Mucosa of stomach (tissue), 1 donor: ENCODE measurements around the gene DNPEP.

Experiments
- H3K27me3 ChIP-seq: one replicate; pipeline ENCODE4 v1.7.0; 2013; ENCODE audit warnings: mild to moderate bottlenecking, low read length; ENCODE audit not compliant: control insufficient read depth, insufficient read depth
- H3K36me3 ChIP-seq: one replicate; pipeline ENCODE4 v1.7.0; 2013; ENCODE audit warnings: low read length; ENCODE audit not compliant: control insufficient read depth, insufficient read depth
- H3K4me1 ChIP-seq: one replicate; pipeline ENCODE4 v1.7.0; 2013; ENCODE audit warnings: mild to moderate bottlenecking, low read length; ENCODE audit not compliant: control insufficient read depth, insufficient read depth
- H3K4me3 ChIP-seq: one replicate; pipeline ENCODE4 v1.7.0; 2013; ENCODE audit warnings: low read length
- H3K9ac ChIP-seq: one replicate; pipeline ENCODE4 v1.7.0; 2013; ENCODE audit warnings: mild to moderate bottlenecking, low read length, moderate library complexity
- H3K9me3 ChIP-seq: one replicate; pipeline ENCODE4 v1.7.0; 2013; ENCODE audit warnings: mild to moderate bottlenecking, low read length, moderate library complexity; ENCODE audit not compliant: control insufficient read depth
- donor health status: Pancreatic carcinoma.

DNPEP gene

DNA sequence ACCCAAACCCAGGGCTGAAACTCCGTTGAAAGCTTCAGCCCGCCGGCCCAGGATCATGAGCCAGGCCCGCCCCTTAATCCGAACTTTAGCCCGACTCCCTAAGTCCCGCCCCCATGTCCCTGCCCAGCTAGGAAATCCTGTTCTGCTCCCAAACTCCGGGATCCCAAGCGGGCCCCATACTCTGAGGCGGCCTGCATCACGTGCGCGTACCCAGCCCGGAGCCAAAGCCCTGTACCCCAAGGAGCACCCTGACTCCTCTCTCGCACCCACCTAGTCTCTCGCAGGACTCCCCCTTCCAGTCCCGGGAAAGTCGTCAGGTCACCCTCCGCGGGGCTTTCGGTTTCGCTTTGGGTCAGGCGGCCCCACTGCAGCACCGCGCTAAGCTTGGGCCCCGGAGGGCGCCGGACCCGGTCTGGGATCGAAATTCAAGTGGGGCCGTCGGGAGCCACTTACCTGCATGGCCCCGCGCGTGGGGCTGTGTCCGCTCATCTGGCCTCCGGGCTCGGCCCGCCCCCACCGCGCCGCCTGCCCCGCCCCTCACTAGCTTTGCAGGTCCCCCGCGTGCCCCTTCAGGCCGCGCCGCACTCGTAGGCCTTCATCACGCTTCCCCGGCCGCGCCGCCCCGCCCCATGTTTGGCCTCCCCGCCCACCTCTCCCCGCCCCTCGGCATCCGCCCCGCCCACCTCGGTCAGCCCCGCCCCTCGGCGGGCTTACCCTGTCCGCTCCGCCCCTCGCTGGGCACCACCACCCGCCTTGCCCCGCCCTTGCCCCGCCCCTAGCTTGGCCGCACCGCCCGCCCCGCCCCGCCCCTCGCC lies at the start of gene DNPEP:
DNPEP (minus strand) TSS at position 607 of the 815 bp plus-strand sequence; CDS start at position 489, 118 bp downstream.
- no peaks in the 10 kb centered on the region for H3K27me3 ChIP-seq
- H3K36me3 ChIP-seq, result peaks cover 15% of the 10 kb centered on the region
- H3K9ac ChIP-seq, result peak within 1 kb of the TSS; percentile 86
- peak within 1 kb of the TSS; percentile 67 for H3K4me3 ChIP-seq
- peaks cover 23% of the 10 kb centered on the region for H3K4me1 ChIP-seq
- H3K9me3 ChIP-seq, result no peaks in the 10 kb centered on the region

DNA sequence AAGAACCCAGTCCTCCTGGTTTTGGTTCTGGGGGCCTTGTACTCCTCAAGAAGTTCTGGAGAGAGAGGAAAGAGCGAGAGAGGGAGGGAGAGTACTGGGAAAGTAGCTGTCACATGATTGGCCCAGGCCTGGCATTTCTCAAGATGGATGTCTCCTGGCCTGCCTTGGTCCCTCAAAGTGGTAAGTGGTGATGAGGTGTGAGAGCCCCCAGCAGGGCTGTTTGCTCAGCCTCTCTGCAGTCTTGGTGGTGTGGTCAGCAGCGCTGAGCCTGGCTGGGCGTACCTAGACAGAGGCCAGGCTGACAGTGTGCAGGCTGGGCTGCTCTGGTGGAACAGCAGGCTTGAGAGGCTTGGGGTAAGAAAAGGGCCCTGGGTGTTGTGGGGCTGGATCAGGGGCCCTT lies 49.4 kb upstream of the DNPEP start:
- Histone ChIP-seq H3K4me3 (no peak overlapping the region), H3K9me3 (no peaks in the 10 kb centered on the region), H3K27me3 (peaks cover 59% of the 10 kb centered on the region), H3K9ac (no peak overlapping the region), H3K4me1 (peaks cover 9% of the 10 kb centered on the region), H3K36me3 (no peaks in the 10 kb centered on the region)

DNA sequence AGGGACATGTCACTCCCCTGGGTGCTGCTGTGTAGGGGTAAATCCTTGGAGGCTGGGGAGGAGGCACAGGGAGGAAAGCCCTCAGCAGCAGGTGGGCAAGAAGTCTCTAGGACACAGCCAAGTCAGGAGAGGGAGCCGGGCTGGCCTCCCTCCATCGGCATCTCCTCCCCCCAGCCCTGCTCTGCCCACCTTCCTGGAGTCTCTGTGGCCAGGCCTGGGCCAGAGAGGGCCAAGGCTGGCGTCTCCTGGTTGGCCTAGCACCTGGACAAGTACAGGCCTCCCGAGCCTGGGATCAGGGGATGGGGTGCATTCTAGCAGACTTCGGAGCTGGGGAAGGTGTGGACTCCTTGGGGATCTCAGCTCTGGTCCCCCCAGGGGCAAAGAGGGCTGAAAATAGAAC lies 48.8 kb upstream of the DNPEP start:
- no peak overlapping the region for H3K9ac ChIP-seq
- H3K4me1 ChIP-seq, result peaks cover 8% of the 10 kb centered on the region

DNA sequence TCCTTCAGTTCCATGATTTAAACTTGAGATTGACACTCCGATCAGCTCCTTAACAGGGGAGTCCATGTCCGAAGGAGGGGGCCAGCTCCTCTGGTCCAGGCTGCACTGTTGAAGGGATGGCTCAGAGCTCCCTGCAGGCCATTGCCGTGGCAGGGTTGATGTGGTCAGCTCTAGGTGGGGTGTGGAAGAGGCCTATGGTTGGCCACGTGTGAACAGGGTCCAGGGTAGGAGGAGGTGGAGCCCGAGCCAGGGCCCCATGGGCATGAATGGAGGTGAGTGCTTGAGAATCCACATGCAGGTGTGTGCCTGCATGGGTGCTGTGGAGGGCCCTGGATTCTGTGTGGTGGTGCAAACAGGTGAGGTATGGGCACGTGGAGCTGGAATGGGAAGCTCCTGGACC lies 48.0 kb upstream of the DNPEP start:
- Histone ChIP-seq H3K27me3 (peaks cover 48% of the 10 kb centered on the region), H3K4me1 (peaks cover 5% of the 10 kb centered on the region), H3K36me3 (no peaks in the 10 kb centered on the region), H3K4me3 (no peak overlapping the region), H3K9ac (no peak overlapping the region), H3K9me3 (no peaks in the 10 kb centered on the region)

More for the DNA sequence above, 48.8 kb upstream of the DNPEP start:
- no peak overlapping the region for H3K4me3 ChIP-seq
- H3K9me3 ChIP-seq, result no peaks in the 10 kb centered on the region
- H3K36me3 ChIP-seq, result no peaks in the 10 kb centered on the region
- H3K27me3 ChIP-seq, result peaks cover 56% of the 10 kb centered on the region

DNA sequence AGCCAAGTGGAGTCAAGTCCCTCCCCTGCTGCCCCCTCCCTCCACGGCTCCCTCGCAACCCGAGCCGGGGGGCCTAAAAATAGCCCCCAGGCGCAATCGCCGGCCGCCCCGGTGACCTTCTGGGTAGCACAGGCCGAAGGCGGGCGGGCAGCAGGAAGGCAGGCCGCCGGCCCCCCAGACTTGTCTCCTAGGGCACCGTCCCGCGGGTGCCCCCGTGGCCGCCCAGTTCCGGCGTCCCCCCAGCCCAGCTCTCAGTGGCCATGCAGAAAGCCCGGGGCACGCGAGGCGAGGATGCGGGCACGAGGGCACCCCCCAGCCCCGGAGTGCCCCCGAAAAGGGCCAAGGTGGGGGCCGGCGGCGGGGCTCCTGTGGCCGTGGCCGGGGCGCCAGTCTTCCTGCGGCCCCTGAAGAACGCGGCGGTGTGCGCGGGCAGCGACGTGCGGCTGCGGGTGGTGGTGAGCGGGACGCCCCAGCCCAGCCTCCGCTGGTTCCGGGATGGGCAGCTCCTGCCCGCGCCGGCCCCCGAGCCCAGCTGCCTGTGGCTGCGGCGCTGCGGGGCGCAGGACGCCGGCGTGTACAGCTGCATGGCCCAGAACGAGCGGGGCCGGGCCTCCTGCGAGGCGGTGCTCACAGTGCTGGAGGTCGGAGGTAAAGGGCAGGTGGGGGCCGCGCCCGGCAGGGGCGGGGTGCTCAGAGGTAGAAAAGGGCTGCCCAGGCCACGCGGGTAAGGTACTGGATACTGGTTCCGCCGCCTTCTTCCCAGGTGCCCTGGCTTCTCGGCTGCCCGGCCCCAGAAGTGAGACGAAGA lies 47.2 kb upstream of the DNPEP start, which contains the start of gene SPEG:
SPEG (plus strand) TSS at position 126 of the 808 bp plus-strand sequence; CDS start at position 261, 135 bp downstream.
- Histone ChIP-seq H3K36me3 (no peaks in the 10 kb centered on the region), H3K4me1 (peaks cover 5% of the 10 kb centered on the region), H3K4me3 (no peak within 1 kb of the TSS), H3K9ac (no peak within 1 kb of the TSS), H3K9me3 (no peaks in the 10 kb centered on the region), H3K27me3 (peaks cover 45% of the 10 kb centered on the region)

DNA sequence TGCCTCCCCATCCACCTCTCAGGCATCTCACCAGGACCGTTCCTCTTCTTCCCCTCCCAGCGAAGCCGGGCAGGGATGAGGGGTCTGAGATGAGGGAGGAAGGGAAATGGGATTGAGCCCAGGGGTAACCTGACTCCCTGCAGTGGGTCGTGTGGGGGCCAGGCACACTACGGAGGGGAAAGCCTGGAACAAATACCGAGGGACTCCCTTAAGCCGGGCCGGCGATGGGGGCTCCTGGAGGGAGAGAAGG lies 46.7 kb upstream of the DNPEP start:
- Histone ChIP-seq H3K4me3 (no peak overlapping the region), H3K36me3 (no peaks in the 10 kb centered on the region), H3K4me1 (peaks cover 5% of the 10 kb centered on the region), H3K9me3 (no peaks in the 10 kb centered on the region), H3K27me3 (peaks cover 44% of the 10 kb centered on the region), H3K9ac (no peak overlapping the region)

DNA sequence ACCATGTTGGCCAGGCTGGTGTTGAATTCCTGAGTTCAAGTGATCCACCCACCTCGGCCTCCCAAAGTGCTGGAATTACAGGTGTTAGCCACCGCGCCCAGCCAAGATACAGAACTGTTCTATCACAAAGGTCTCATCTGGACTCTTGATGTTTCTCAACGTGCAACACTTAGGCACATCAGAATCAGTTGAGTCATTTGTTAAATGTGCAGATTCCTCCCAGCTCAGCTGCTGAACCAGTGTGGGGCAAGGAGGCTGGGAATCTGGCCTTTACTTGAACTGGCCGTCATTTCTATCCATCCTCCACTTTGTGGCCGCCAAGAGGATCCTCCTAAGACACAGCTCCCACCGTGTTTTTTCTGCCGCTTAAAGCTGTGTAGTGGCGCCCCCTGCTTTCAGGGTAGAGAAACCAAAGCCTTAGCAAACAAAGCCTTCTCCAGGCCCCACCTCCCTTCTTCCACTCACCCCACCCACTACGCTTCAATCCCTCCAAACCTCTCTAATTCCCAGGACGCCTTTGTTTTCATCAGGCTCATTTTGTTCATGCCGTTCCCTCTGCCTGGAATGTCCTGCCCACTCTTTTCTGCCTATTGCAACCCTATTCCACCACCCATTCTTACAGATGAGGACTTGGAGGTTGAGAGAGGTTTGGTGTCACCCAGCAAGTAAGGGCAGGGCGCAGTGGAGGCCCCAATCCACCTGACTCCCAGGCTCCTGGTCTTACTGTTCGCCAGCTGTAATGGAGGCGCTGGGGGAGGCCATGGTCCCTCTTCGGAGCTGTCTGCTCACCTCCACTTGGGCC lies 46.2 kb upstream of the DNPEP start:
- Histone ChIP-seq H3K4me1 (peaks cover 5% of the 10 kb centered on the region), H3K4me3 (no peak overlapping the region), H3K9me3 (no peaks in the 10 kb centered on the region), H3K27me3 (peaks cover 44% of the 10 kb centered on the region), H3K36me3 (no peaks in the 10 kb centered on the region), H3K9ac (no peak overlapping the region)

DNA sequence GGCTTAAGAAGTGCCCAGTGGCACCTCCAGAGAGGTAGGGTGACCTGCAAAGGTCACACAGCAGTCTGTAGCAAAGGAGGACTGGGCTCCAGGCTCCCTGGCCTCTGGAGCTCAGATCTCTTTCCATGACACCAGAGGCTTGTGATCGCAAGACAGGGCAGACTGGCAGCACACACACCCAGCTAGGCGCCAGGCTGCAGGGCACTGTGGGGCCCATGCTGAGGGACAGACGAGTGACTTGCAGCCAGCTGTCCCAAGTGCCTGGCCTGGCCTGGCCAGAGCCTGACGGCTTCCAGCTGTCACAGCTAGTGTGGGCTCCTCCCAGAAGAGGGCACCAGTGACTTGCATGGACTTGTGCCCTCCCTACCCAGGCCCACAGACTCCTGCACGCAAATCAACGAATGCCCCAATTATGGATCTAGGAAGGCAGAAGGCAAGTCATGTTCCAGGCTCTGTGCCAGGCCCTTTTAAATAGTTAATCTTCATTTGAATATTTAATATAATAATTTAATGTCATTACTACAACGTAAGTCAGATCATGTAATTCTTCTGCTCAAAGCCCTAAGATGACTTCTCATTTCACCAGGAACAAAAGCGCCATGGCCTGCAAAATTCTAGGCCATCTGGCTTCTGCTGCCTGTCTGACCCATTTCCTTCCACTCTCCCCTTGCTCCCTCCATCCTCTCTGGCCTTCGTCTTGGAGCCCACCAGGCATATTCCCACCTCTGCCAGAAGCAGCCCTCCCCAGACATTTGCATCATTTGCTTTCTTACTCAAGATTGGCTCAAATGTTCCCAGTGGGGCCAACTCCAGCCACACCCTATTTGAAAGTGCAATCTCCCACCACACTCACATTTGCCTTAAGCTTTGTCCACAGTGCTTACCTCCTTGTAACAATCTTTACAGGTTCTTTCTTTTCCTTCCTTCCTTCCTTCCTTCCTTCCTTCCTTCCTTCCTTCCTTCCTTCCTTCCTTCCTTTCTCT lies 43.2 kb upstream of the DNPEP start:
- H3K9ac ChIP-seq, result no peak overlapping the region
- no peaks in the 10 kb centered on the region for H3K9me3 ChIP-seq
- H3K36me3 ChIP-seq, result no peaks in the 10 kb centered on the region
- peaks cover 5% of the 10 kb centered on the region for H3K4me1 ChIP-seq
- H3K27me3 ChIP-seq, result peaks cover 24% of the 10 kb centered on the region
- no peak overlapping the region for H3K4me3 ChIP-seq

DNA sequence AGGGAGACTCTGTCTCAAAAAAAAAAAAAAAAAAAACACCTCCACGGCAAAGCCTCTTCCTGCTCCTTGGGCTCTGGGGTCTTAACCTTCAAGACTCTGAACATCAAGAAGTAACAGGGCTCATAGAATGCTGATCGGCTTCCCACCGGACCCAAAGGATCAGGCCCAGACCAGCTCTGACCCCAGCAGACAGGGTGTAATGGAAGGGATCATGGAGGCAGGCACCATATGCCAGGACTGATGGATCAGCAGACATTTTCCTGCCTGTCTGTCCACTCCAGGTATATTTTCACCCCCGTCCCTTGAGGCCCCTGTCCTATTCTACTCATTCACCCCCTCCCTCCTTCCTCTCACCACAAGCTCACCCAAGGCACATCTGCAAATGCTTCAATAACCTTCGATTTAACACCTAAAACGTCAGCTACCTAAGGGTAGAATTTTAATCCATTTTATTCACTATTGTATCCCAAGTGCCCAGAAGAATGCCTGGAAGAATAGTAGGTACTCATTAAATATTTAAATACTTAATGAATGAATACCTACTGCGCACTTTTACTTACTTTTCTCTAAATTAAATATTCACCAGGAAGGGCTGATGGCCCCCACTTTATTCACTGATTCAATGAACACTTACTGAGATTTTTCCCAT lies 42.4 kb upstream of the DNPEP start:
- no peaks in the 10 kb centered on the region for H3K9me3 ChIP-seq
- no peak overlapping the region for H3K4me3 ChIP-seq
- H3K4me1 ChIP-seq, result peaks cover 5% of the 10 kb centered on the region
- no peak overlapping the region for H3K9ac ChIP-seq
- no peaks in the 10 kb centered on the region for H3K36me3 ChIP-seq
- peaks cover 16% of the 10 kb centered on the region for H3K27me3 ChIP-seq

DNA sequence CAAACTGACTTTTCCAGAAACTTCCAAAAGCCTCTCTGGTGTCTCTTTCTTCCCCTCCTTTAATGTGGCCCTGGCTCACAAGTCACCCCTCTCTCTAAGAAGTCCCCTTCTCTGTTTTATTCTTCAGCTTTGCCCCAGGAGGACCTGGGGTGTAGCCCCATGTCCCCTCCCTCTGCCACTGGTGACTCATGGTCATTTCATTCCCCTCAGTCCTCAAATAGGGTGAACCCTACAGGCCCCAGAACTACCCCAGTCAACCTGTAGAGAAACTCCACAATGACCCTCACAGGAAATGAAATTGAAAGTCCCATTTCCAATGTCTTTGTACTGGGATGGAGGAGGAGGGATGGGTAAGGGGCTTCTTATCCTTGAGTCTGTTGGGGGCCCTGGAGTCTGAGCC lies 40.8 kb upstream of the DNPEP start:
- Histone ChIP-seq H3K27me3 (no peaks in the 10 kb centered on the region), H3K36me3 (no peaks in the 10 kb centered on the region), H3K4me1 (no peaks in the 10 kb centered on the region), H3K4me3 (no peak overlapping the region), H3K9me3 (no peaks in the 10 kb centered on the region), H3K9ac (no peak overlapping the region)
